ENCODE results near the gene DOCK10.
A peak's percentile ranks its signal among the peaks of the same experiment; 100 is the strongest.

The DOCK10 gene

GRCh38 chr2:224869601-224870233 lies 172.6 kb downstream of the DOCK10 start:
- no peak for DNase-seq

GRCh38 chr2:224865016-224865415 lies 177.3 kb downstream of the DOCK10 start:
- DNase-seq, result no peak

GRCh38 chr2:224861266-224861665 lies 181.0 kb downstream of the DOCK10 start:
- DNase-seq, result no peak

- DNase-seq, result no peak
Measured at GRCh38 chr2:224860786-224861185, 181.5 kb downstream of the DOCK10 start.

GRCh38 chr2:224851811-224852210 lies 190.5 kb downstream of the DOCK10 start:
- DNase-seq, result no peak

GRCh38 chr2:224850081-224850480 lies 192.2 kb downstream of the DOCK10 start:
- DNase-seq, result no peak

GRCh38 chr2:224849264-224849663 lies 193.0 kb downstream of the DOCK10 start:
- no peak for DNase-seq

- DNase-seq, result peak; percentile 62
Measured at GRCh38 chr2:224847961-224848850, 194.1 kb downstream of the DOCK10 start.

GRCh38 chr2:224847381-224847780 lies 194.9 kb downstream of the DOCK10 start:
- DNase-seq, result no peak

- DNase-seq, result no peak
Measured at GRCh38 chr2:224846686-224847085, 195.6 kb downstream of the DOCK10 start.

- DNase-seq, result no peak
Measured at GRCh38 chr2:224846161-224846560, 196.1 kb downstream of the DOCK10 start.

GRCh38 chr2:224843141-224843540 lies 199.1 kb downstream of the DOCK10 start:
- no peak for DNase-seq

GRCh38 chr2:224841910-224842309 lies 200.4 kb downstream of the DOCK10 start:
- no peak for DNase-seq

- peak; percentile 30 for DNase-seq
Measured at GRCh38 chr2:224838335-224838734, 203.9 kb downstream of the DOCK10 start.

GRCh38 chr2:224837558-224837957 lies 204.7 kb downstream of the DOCK10 start:
- no peak for DNase-seq

- no peak for DNase-seq
Measured at GRCh38 chr2:224837066-224837465, 205.2 kb downstream of the DOCK10 start.

- DNase-seq, result no peak
Measured at GRCh38 chr2:224836263-224836662, 206.0 kb downstream of the DOCK10 start.

- DNase-seq, result no peak
Measured at GRCh38 chr2:224835405-224835804, 206.9 kb downstream of the DOCK10 start.

GRCh38 chr2:224833986-224834385 lies 208.3 kb downstream of the DOCK10 start:
- no peak for DNase-seq

- no peak for DNase-seq
Measured at GRCh38 chr2:224832207-224832606, 210.1 kb downstream of the DOCK10 start.

GRCh38 chr2:224831530-224831929 lies 210.7 kb downstream of the DOCK10 start:
- no peak for DNase-seq

GRCh38 chr2:224820283-224820991 lies 221.8 kb downstream of the DOCK10 start:
- no peak for DNase-seq

- no peak for DNase-seq
Measured at GRCh38 chr2:224819075-224819474, 223.2 kb downstream of the DOCK10 start.

- DNase-seq, result no peak
Measured at GRCh38 chr2:224817676-224818075, 224.6 kb downstream of the DOCK10 start.
